ENCODE measurements around the gene NFKBIE.
A peak's percentile ranks its signal among the peaks of the same experiment; 100 is the strongest.

NFKBIE gene

GRCh38 chr6:44268095-44268628 is 2.8 kb upstream of the NFKBIE start:
- no peak for TF ChIP-seq EGR1 (IDR thresholded peaks at IDR 0.05)
- TF ChIP-seq TCF12 (IDR thresholded peaks at IDR 0.05; ENCODE audit: low read depth) = 0 out of 2 replicates have a peak, but pooled peaks have one; percentile 26
- TF ChIP-seq REST (IDR thresholded peaks at IDR 0.05; ENCODE audit: low read depth) = no peak
- TF ChIP-seq TEAD4 (IDR thresholded peaks at IDR 0.05) = no peak
- TF ChIP-seq RAD21 (IDR thresholded peaks at IDR 0.05; ENCODE audit: low read depth) = peak; percentile 93
- TF ChIP-seq NFIC (IDR thresholded peaks at IDR 0.05) = peak; percentile 51; the same call in 1 of the 2 replicates
- TF ChIP-seq EP300 (IDR thresholded peaks at IDR 0.05; ENCODE audit: borderline replicate concordance) = no peak
- no peak for TF ChIP-seq YY1 (IDR thresholded peaks at IDR 0.05; ENCODE audit: low read depth)
- TF ChIP-seq USF1 (IDR thresholded peaks at IDR 0.05) = no peak
- no peak for TF ChIP-seq MAX (IDR thresholded peaks at IDR 0.05)
- no peak for TF ChIP-seq CREB1 (IDR thresholded peaks at IDR 0.05; ENCODE audit: low read depth)
- no peak for TF ChIP-seq ZBTB7A (IDR thresholded peaks at IDR 0.05; ENCODE audit: low read depth)
- no peak for TF ChIP-seq CEBPB (IDR thresholded peaks at IDR 0.05)
- TF ChIP-seq TAF1 (IDR thresholded peaks at IDR 0.05; ENCODE audit: low read depth) = no peak
- TF ChIP-seq FOXM1 (IDR thresholded peaks at IDR 0.05; ENCODE audit: borderline replicate concordance, low read depth) = no peak

GRCh38 chr6:44267252-44267651 is 1.9 kb upstream of the NFKBIE start:
- TF ChIP-seq TEAD4 (IDR thresholded peaks at IDR 0.05) (no peak), EP300 (IDR thresholded peaks at IDR 0.05; ENCODE audit: borderline replicate concordance) (no peak), RAD21 (IDR thresholded peaks at IDR 0.05; ENCODE audit: low read depth) (no peak), YY1 (IDR thresholded peaks at IDR 0.05; ENCODE audit: low read depth) (no peak), TAF1 (IDR thresholded peaks at IDR 0.05; ENCODE audit: low read depth) (no peak), REST (IDR thresholded peaks at IDR 0.05; ENCODE audit: low read depth) (no peak), USF1 (IDR thresholded peaks at IDR 0.05) (no peak), EGR1 (IDR thresholded peaks at IDR 0.05) (no peak)

- TF ChIP-seq MAX (IDR thresholded peaks at IDR 0.05) (no peak), EP300 (IDR thresholded peaks at IDR 0.05; ENCODE audit: borderline replicate concordance) (no peak), TEAD4 (IDR thresholded peaks at IDR 0.05) (no peak), REST (IDR thresholded peaks at IDR 0.05; ENCODE audit: low read depth) (no peak), TCF12 (IDR thresholded peaks at IDR 0.05; ENCODE audit: low read depth) (no peak), EGR1 (IDR thresholded peaks at IDR 0.05) (no peak), CEBPB (IDR thresholded peaks at IDR 0.05) (no peak), FOXM1 (IDR thresholded peaks at IDR 0.05; ENCODE audit: borderline replicate concordance, low read depth) (no peak), YY1 (IDR thresholded peaks at IDR 0.05; ENCODE audit: low read depth) (no peak), TAF1 (IDR thresholded peaks at IDR 0.05; ENCODE audit: low read depth) (no peak), USF1 (IDR thresholded peaks at IDR 0.05) (no peak), NFIC (IDR thresholded peaks at IDR 0.05) (no peak), CREB1 (IDR thresholded peaks at IDR 0.05; ENCODE audit: low read depth) (no peak), RAD21 (IDR thresholded peaks at IDR 0.05; ENCODE audit: low read depth) (no peak), ZBTB7A (IDR thresholded peaks at IDR 0.05; ENCODE audit: low read depth) (no peak)
Measured at GRCh38 chr6:44266347-44266746, 996 bp upstream of the NFKBIE start.

GRCh38 chr6:44265722-44266233 is 427 bp upstream of the NFKBIE start:
- TF ChIP-seq TEAD4 (IDR thresholded peaks at IDR 0.05) (no peak), FOXM1 (IDR thresholded peaks at IDR 0.05; ENCODE audit: borderline replicate concordance, low read depth) (no peak), RAD21 (IDR thresholded peaks at IDR 0.05; ENCODE audit: low read depth) (no peak), TAF1 (IDR thresholded peaks at IDR 0.05; ENCODE audit: low read depth) (no peak), TCF12 (IDR thresholded peaks at IDR 0.05; ENCODE audit: low read depth) (no peak), NFIC (IDR thresholded peaks at IDR 0.05) (no peak), EP300 (IDR thresholded peaks at IDR 0.05; ENCODE audit: borderline replicate concordance) (no peak), REST (IDR thresholded peaks at IDR 0.05; ENCODE audit: low read depth) (no peak), ZBTB7A (IDR thresholded peaks at IDR 0.05; ENCODE audit: low read depth) (no peak), CEBPB (IDR thresholded peaks at IDR 0.05) (no peak), YY1 (IDR thresholded peaks at IDR 0.05; ENCODE audit: low read depth) (no peak)

Data from Ishikawa (cell line).